SU-DHL-6 (cell line): ENCODE data around the gene UTP14A.

Experiments used
- EZH2phosphoT487 ChIP-seq: fragments of 200-600 bp; sonication (generic), shearing (Covaris generic); conservative IDR thresholded peaks from 2 replicates; pipeline ENCODE4 v1.6.1; 2018; ENCODE audit warnings: mild to moderate bottlenecking, antibody characterized with exemption, low read length, moderate library complexity, mixed read lengths
- TF ChIP-seq, protein P1 (sequence below): fragments of 200-600 bp; sonication (generic); IDR thresholded peaks from one replicate; pipeline ENCODE4 v1.5.1; 2017; ENCODE audit warnings: antibody characterized with exemption, mild to moderate bottlenecking, low read length, moderate library complexity; ENCODE audit not compliant: insufficient read depth, poor library complexity, severe bottlenecking

DNA sequence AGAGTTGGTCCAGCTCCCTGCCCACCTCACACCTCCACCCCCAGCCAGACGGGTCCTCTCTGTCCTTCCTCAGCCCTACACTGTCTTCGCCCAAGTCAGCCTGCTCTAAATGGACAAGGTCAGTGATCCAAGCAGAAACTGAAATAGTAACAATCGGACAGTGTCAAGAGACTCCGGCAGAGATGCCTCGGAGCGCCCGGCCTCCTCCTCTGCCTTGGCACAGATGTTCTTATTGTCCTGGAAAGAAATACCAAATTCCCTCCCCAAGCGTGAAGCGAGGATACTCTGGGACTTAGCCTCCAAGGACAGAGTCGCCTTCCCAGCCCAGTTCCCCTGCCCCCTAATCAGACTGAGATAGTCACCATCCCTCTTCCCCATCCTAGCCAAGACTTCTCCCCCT lies 28.5 kb downstream of the UTP14A start:
- TF ChIP-seq EZH2phosphoT487: no peak
- TF ChIP-seq, protein P1, sequence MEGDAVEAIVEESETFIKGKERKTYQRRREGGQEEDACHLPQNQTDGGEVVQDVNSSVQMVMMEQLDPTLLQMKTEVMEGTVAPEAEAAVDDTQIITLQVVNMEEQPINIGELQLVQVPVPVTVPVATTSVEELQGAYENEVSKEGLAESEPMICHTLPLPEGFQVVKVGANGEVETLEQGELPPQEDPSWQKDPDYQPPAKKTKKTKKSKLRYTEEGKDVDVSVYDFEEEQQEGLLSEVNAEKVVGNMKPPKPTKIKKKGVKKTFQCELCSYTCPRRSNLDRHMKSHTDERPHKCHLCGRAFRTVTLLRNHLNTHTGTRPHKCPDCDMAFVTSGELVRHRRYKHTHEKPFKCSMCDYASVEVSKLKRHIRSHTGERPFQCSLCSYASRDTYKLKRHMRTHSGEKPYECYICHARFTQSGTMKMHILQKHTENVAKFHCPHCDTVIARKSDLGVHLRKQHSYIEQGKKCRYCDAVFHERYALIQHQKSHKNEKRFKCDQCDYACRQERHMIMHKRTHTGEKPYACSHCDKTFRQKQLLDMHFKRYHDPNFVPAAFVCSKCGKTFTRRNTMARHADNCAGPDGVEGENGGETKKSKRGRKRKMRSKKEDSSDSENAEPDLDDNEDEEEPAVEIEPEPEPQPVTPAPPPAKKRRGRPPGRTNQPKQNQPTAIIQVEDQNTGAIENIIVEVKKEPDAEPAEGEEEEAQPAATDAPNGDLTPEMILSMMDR: no peak
